AG04449 (cell line): ENCODE data around the gene TTC8.

Experiments used
- CTCF ChIA-PET: fragments of 350-600 bp; formaldehyde crosslinking; extraction: SDS; loops from one replicate; lab custom pipeline; 2021; ENCODE audit warnings: antibody characterized with exemption; lab: Yijun Ruan, JAX
- POLR2A ChIA-PET: fragments of 400-600, 350-600 bp; formaldehyde crosslinking; extraction: SDS; loops from one replicate; lab custom pipeline; 2020; ENCODE audit warnings: antibody characterized with exemption, inconsistent platforms; lab: Yijun Ruan, JAX
- DNase-seq: peaks from one replicate; pipeline ENCODE4 v3.0.0-alpha.2; 2010; ENCODE audit warnings: low read depth, low spot score
- H3K4me3 ChIP-seq: 2 replicates; pipeline ENCODE4 v1.5.1; 2011; ENCODE audit warnings: low read depth, mild to moderate bottlenecking, control low read depth, low read length
- TF ChIP-seq, protein P1 (sequence below): IDR thresholded peaks from one replicate; pipeline ENCODE4 v1.5.1; 2011; ENCODE audit warnings: mild to moderate bottlenecking, moderate library complexity, low read length, control low read depth, inconsistent platforms; ENCODE audit not compliant: insufficient read depth; ENCODE audit errors: missing control alignments

The TTC8 gene

DNA sequence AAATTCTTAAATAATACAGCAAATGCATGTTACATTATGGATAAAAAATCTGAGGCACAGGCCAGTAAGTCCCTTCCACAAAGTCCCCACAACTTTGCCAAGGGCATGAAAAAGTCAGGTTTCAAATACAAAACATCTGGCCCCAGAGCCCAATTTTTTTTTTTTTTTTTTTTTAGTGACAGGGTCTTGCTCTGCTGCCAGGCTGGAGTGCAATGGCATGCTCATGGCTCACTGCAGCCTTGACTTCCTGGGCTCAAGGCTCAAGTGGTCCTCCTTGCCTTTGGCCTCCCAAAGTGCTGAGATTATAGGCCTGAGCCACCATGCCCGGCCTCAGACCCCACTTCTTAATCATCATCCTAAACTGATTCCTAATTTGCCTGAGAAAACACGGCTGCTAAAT lies 3.1 kb upstream of the TTC8 start:
- no peak overlapping the region for H3K4me3 ChIP-seq
- CTCF ChIA-PET: no interaction called here
- DNase-seq: no peak
- POLR2A ChIA-PET: no interaction called here
- TF ChIP-seq, protein P1, sequence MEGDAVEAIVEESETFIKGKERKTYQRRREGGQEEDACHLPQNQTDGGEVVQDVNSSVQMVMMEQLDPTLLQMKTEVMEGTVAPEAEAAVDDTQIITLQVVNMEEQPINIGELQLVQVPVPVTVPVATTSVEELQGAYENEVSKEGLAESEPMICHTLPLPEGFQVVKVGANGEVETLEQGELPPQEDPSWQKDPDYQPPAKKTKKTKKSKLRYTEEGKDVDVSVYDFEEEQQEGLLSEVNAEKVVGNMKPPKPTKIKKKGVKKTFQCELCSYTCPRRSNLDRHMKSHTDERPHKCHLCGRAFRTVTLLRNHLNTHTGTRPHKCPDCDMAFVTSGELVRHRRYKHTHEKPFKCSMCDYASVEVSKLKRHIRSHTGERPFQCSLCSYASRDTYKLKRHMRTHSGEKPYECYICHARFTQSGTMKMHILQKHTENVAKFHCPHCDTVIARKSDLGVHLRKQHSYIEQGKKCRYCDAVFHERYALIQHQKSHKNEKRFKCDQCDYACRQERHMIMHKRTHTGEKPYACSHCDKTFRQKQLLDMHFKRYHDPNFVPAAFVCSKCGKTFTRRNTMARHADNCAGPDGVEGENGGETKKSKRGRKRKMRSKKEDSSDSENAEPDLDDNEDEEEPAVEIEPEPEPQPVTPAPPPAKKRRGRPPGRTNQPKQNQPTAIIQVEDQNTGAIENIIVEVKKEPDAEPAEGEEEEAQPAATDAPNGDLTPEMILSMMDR: no peak

DNA sequence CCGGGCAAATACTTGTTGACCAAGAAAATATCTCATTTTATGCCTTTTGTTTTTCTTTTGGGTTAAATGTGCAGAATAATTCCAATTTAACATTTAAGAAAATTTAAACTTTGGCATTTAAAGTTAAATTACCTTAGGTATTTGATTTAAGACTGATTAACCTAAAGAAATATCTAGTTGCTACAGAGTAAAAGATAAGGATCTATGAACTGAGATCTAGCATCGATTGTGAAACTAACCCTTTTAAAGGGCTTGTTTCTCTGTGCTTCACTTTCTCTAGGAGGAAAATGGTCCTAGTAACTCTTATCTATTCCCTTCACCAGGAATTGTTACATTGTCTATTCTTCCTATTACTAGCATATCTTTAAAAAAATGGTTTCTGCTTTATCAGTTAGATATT lies 2.6 kb upstream of the TTC8 start:
- no peak overlapping the region for H3K4me3 ChIP-seq
- DNase-seq: no peak
- TF ChIP-seq, protein P1: no peak
- ChIA-PET POLR2A (no interaction called here), CTCF (no interaction called here)

DNA sequence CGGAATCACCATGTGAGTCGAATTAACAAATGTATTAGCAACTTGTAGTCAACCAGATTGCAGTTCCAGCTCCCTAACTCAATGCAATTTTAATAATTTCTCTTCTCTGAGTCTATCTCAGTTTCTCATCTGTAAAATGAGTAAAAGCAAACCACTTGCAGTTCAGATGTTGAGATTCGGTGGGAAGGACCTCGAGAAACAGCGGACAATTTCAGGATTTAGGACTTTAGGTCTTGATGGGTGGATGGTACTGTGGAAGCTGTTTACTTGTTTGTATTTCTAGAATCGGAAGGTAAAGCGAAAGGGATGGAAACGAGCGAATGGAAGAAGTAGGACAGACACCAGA lies 510 bp upstream of the TTC8 start:
- DNase-seq: no peak
- peak overlapping the region; percentile 85 for H3K4me3 ChIP-seq
- CTCF ChIA-PET: interaction anchor here (2.1 kb wide), 1 partner anchor 31 kb away, joined by 8 read pairs; the partner anchor contains the start of gene EML5
- POLR2A ChIA-PET: interaction anchor here (0.6 to 1.9 kb wide), 8 partner anchors 11 to 176 kb away, joined by 3 to 6 read pairs (median 4); partner anchors contain the start of gene EML5
- TF ChIP-seq, protein P1: no peak

DNA sequence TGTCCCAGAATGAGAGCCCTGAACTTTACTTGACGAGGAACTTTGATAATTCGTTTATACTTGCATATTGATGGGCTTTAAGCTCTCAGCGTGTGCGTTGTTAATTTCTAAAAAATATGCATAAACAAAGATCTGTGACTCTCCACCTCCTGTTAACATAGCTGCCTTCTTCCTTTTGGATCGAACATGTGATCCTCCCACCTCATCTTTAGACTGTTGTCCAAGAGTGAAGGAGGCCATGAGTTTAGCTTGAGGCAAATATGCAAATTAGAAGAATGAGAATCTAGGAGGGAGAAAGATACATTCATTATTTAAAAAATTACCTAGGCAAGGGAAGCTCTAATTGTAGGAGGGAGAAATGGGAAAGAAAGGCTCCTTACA lies 617 bp downstream of the TTC8 start:
- POLR2A ChIA-PET: interaction anchor here (0.9 to 1.9 kb wide), 8 partner anchors 9 to 202 kb away, joined by 3 to 6 read pairs (median 4); partner anchors contain the start of gene EML5
- TF ChIP-seq, protein P1: no peak
- no peak for DNase-seq
- peak overlapping the region; percentile 85 for H3K4me3 ChIP-seq
- CTCF ChIA-PET: interaction anchor here (0.9 to 2.1 kb wide), 6 partner anchors 9 to 187 kb away, joined by 3 to 8 read pairs (median 4); partner anchors contain the start of gene EML5

DNA sequence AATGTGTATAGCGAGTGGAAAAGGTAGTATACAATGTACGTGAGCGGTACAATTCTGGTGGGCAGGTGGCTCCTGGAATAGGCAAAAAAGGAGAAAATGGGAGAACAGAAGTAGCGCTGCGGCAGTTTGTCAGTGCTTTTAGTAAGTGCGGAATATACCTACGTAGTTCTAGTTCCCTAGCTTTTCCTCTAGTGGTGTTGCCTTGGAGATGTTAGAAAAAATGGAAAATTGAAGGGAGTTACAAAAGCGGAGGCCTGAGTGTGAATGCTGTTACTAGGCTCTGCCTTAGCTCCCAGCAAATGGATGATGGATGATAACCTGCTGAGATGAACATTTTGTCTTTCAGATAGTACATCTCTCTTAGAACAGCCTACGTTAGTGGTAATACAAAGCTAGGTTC lies 1.1 kb downstream of the TTC8 start:
- no peak for DNase-seq
- CTCF ChIA-PET: interaction anchor here (0.9 to 2.1 kb wide), 6 partner anchors 8 to 187 kb away, joined by 3 to 8 read pairs (median 4); partner anchors contain the start of gene EML5

DNA sequence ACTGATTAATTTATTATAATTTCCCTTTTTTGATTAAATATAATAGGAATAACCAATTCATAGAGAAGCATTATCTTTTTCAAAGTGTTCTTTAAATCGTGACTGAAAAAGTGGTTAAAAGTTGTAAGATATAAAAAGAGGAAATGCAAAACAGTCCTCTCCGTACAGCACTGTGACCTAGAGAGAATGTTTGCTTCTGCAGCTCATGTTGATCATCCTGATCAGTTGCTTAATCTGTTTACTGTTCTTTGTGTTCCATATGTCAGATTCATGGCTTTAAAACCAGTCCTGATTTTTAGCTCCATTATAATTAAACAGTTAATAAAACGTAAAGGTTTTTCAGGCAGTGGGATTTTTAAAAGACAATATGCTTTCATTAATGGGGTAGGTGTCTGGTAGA lies 4.7 kb downstream of the TTC8 start:
- TF ChIP-seq, protein P1: no peak
- ChIA-PET POLR2A (no interaction called here), CTCF (interaction anchor here (1.6 kb wide), 1 partner anchor 161 kb away, joined by 5 read pairs; no protein-coding TSS in a partner anchor)
- no peak overlapping the region for H3K4me3 ChIP-seq
- DNase-seq: no peak

More for the DNA sequence above, 1.1 kb downstream of the TTC8 start:
- POLR2A ChIA-PET: interaction anchor here (1.1 to 1.9 kb wide), 3 partner anchors 9 to 202 kb away, joined by 3 to 6 read pairs (median 4); no protein-coding TSS in a partner anchor
- H3K4me3 ChIP-seq: peak overlapping the region; percentile 85
- TF ChIP-seq, protein P1: no peak
